WI38 (cell line): Measurements from ENCODE around the gene RTL5.

ENCODE experiments used
- H3K4me3 ChIP-seq: 2 replicates; pipeline ENCODE4 v1.5.1; 2011; ENCODE audit warnings: low read depth, mild to moderate bottlenecking, control low read depth, low read length
- TF ChIP-seq, protein P1 (sequence below): IDR thresholded peaks from 2 replicates; pipeline ENCODE4 v1.5.1; 2012; ENCODE audit warnings: low read depth, mild to moderate bottlenecking, control low read depth, low read length

The RTL5 gene

DNA sequence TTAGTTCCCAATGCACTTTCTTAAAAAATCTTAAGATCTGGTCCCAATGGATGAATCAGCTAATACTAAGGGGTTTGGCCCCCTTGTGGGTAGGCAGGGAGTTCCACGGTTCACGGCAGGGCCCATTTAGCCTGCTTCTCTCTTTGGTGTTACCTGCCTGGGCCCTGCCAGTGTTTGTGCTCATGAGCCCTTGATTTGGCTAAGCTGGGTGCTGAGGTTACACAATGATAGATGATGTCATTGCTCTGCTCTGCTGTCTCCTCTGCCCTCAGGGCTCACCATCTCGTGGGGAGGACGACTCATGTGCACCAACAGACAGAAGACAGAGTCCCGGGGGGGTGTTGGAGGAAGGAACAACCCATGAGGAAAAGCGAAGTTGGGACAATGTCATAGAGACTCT is 24.4 kb downstream of the RTL5 start:
- no peak overlapping the region for H3K4me3 ChIP-seq
- TF ChIP-seq, protein P1, sequence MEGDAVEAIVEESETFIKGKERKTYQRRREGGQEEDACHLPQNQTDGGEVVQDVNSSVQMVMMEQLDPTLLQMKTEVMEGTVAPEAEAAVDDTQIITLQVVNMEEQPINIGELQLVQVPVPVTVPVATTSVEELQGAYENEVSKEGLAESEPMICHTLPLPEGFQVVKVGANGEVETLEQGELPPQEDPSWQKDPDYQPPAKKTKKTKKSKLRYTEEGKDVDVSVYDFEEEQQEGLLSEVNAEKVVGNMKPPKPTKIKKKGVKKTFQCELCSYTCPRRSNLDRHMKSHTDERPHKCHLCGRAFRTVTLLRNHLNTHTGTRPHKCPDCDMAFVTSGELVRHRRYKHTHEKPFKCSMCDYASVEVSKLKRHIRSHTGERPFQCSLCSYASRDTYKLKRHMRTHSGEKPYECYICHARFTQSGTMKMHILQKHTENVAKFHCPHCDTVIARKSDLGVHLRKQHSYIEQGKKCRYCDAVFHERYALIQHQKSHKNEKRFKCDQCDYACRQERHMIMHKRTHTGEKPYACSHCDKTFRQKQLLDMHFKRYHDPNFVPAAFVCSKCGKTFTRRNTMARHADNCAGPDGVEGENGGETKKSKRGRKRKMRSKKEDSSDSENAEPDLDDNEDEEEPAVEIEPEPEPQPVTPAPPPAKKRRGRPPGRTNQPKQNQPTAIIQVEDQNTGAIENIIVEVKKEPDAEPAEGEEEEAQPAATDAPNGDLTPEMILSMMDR, result no peak

DNA sequence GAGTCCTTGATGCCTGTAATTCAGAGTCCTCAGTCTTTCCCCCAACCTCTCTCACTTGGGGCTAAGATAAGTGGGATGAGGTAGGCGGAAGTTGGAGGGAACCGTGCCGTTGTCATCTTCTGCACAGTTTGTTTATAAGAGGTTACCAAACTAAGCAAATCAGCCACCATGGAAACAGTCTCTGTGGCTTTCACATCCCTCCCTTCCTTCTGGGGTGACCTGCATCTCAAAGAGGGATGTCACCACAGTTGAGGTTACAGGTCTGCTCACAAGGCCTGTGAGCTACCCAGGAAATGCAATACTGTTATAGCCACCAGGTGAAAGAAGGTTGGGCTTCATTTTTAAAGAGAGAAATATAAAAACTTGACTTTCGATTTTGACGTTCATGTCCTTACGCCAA is 26.3 kb downstream of the RTL5 start:
- no peak overlapping the region for H3K4me3 ChIP-seq
- TF ChIP-seq, protein P1, result no peak

DNA sequence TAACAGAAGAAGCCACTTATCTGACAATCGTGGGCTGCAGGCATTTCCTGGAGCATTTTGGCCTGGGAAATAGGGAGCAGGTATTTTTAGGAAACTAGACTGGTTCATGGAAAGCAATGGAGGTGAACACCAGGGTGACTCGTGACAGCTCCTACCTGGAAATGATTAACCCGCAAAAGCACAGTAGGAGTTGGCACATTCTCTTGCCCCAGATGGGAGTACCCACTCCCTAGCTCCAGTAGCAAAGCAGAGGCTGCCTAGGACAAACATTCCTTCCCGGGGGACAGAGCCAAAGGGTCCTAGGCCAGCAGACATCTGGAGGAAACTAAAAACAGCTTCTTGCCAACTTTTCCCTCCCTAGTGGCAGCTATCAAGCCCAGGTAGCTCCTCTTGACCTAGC is 29.0 kb downstream of the RTL5 start:
- TF ChIP-seq, protein P1, result no peak
- H3K4me3 ChIP-seq, result no peak overlapping the region

DNA sequence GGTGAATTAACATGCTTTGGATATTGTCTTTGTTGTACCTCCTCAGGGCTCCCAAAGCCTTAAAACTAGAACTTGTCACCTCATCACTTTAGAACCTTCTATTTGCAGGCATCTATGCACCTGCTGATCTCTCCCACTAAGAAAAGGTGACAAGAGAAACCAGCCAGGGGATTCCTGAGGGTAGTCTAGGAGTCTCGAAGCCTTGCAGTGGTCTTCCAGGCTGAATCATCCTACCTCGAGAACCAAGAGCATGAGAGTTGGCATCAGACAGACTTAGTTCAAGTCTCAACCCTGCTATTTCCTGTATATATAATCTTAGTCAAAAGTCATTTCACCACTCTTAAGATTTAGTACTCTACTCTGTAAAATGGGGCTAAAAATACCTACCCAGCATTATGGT is 29.6 kb downstream of the RTL5 start:
- TF ChIP-seq, protein P1, result no peak
- H3K4me3 ChIP-seq, result no peak overlapping the region

DNA sequence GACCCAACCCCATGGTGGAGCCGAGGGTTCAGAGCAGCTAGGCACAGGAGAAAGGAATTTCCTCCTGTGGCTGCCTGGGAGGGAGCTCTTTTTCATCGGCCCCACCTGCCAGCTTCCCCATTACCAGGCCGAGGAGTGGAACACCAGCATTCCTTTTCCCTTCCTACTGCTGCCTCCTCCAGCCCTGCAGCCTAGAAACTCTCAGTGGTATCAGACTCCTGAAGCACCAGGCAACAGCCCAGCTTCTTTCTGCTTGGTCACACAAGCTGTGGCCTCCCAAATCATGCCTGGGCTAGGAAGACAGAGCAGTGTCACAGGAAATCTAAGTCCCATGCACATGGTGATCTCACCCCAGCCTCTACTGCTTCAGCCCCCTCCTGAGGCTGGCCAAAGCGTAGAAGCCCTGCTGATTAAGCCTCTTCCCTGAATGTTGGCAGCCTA is 30.1 kb downstream of the RTL5 start:
- TF ChIP-seq, protein P1, result no peak
- H3K4me3 ChIP-seq, result no peak overlapping the region

DNA sequence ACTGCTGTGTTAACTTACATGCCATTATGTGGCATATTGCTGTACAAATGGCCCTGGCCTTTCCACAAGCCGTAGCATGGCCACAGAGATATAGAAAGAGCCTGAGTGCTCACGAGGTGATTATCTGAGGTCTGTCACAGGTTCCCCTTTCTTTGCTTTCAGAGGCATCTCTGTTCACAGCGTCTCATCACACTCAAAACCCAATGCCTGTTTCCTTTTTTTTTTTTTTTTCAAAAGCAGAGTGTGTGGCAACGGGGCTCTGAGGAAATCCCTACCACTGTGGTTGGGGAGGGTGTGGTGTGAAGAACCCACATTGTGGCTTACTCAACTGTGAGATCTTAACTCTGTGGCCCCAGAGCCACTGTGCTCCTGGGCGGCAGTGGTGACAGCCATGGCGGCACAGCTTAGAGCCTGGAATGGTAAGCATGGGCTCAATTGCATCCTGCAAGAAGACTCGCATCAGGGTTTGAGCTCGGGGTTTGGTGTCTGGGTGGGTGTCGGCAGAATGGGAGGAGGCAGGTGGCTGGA is 30.8 kb downstream of the RTL5 start:
- TF ChIP-seq, protein P1, result no peak
- no peak overlapping the region for H3K4me3 ChIP-seq

DNA sequence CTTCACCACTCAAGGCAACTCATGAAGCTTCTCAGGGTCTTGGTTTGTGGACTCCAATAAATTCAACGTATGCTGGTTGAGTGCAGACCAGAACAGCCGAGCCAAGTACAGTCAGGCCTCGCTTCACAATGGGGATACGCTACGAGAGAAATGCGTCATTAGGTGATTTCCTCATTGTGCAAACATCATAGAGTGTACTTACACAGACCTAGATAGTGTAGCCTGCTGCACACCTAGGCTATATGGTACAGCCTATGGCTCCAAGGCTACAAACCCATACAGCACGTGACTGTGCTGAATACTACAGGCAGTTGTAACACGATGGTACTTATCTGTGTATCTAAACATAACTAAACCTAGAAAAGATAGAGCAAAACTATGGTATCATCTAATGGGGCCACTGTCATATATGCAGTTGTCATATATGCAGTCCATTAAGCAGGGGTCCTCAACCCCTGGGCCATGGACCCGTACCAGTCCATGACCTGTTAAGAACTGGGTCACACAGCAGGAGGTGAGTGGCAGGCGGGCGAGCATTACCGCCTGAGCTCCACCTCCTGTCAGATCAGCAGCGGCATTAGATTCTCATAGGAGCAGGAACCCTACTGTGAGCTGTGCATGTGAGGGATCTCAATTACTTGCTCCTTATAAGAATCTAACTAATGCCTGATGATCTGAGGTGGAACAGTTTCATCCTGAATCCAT is 31.5 kb downstream of the RTL5 start:
- TF ChIP-seq, protein P1, result no peak

More for the DNA sequence above, 31.5 kb downstream of the RTL5 start:
- H3K4me3 ChIP-seq, result no peak overlapping the region
